ENCODE data around the gene ABCF3.

DNA sequence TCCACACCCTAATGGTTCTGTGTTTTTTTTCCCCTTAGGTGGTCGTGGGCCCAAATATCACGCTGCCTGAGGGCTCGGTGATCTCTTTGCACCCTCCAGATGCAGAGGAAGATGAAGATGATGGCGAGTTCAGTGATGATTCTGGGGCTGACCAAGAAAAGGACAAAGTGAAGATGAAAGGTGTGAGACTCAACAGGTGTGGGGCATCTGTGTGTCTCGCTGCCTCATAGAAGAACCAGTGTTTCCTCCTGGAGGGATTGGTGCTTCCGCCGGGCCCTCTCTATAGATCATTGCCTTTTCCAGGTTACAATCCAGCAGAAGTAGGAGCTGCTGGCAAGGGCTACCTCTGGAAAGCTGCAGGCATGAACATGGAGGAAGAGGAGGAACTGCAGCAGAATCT lies 43.8 kb upstream of the ABCF3 start:
- TF ChIP-seq, protein P1, sequence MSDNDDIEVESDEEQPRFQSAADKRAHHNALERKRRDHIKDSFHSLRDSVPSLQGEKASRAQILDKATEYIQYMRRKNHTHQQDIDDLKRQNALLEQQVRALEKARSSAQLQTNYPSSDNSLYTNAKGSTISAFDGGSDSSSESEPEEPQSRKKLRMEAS (CRISPR knock-in tag; IDR thresholded peaks at IDR 0.05), result no peak
- TF ChIP-seq GABPB1 (CRISPR knock-in tag; IDR thresholded peaks at IDR 0.05), result no peak
- TF ChIP-seq, protein P2, sequence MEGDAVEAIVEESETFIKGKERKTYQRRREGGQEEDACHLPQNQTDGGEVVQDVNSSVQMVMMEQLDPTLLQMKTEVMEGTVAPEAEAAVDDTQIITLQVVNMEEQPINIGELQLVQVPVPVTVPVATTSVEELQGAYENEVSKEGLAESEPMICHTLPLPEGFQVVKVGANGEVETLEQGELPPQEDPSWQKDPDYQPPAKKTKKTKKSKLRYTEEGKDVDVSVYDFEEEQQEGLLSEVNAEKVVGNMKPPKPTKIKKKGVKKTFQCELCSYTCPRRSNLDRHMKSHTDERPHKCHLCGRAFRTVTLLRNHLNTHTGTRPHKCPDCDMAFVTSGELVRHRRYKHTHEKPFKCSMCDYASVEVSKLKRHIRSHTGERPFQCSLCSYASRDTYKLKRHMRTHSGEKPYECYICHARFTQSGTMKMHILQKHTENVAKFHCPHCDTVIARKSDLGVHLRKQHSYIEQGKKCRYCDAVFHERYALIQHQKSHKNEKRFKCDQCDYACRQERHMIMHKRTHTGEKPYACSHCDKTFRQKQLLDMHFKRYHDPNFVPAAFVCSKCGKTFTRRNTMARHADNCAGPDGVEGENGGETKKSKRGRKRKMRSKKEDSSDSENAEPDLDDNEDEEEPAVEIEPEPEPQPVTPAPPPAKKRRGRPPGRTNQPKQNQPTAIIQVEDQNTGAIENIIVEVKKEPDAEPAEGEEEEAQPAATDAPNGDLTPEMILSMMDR (IDR thresholded peaks at IDR 0.05), result no peak
- TF ChIP-seq, protein P3, sequence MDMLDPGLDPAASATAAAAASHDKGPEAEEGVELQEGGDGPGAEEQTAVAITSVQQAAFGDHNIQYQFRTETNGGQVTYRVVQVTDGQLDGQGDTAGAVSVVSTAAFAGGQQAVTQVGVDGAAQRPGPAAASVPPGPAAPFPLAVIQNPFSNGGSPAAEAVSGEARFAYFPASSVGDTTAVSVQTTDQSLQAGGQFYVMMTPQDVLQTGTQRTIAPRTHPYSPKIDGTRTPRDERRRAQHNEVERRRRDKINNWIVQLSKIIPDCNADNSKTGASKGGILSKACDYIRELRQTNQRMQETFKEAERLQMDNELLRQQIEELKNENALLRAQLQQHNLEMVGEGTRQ (CRISPR knock-in tag; IDR thresholded peaks at IDR 0.05), result no peak
- no peak for TF ChIP-seq RORB (CRISPR knock-in tag; IDR thresholded peaks at IDR 0.05)

Data from WTC11 (cell line).